Endothelial cell of umbilical vein (primary cell): ENCODE results near the gene PAQR4. TPM values are rescaled to one million over a fixed set of nuclear protein-coding genes. Genes with fewer than 3 reads are reported as not detected.

Source experiments
- BruUV-seq: library from RNA; stranded (reverse); fragments of 400-500 nt; replicated peaks from 2 replicates; lab custom pipeline; 2021; lab: Mats Ljungman, UMichigan
- CTCF ChIA-PET: fragments of 300-600, 350-600 bp; sonication (Branson Sonifier 250); formaldehyde crosslinking; loops from one replicate; lab custom pipeline; 2021; ENCODE audit warnings: antibody characterized with exemption, inconsistent platforms; lab: Charles Lee
- POLR2A ChIA-PET: fragments of 300-600, 350-600 bp; sonication (Branson Sonifier 250); formaldehyde crosslinking; loops from one replicate; lab custom pipeline; 2021; ENCODE audit warnings: antibody characterized with exemption, inconsistent platforms; lab: Charles Lee
- DNase-seq: peaks from one replicate; pipeline ENCODE4 v3.0.0-alpha.2; 2011; ENCODE audit warnings: low read depth, low spot score
- FAIRE-seq: peaks from 2 replicates; lab custom pipeline; 2011; peaks lifted over from hg19 to GRCh38; lab: Jason Lieb, UNC
- H2AFZ ChIP-seq: 2 replicates; pipeline ENCODE4 v1.6.0; 2012; ENCODE audit warnings: low read depth, low read length, control low read depth, inconsistent platforms
- H3K27ac ChIP-seq: 2 replicates; pipeline ENCODE4 v1.5.1; 2011; ENCODE audit warnings: low read depth, mild to moderate bottlenecking, control low read depth, low read length, moderate library complexity; ENCODE audit not compliant: insufficient read depth
- H3K27me3 ChIP-seq, 2 experiments: 2 replicates each; pipeline versions ENCODE4 v1.6.0 to v1.6.1; 2011; ENCODE audit warnings: low read length in 2 of 2, mixed read lengths in 1 of 2; ENCODE audit not compliant: control insufficient read depth in 2 of 2, insufficient read depth in 2 of 2
- H3K36me3 ChIP-seq, 2 experiments: 2 replicates in 1 of 2; 3 replicates in 1 of 2; pipeline ENCODE4 v1.5.1; 2011; ENCODE audit warnings: low read length in 2 of 2, mild to moderate bottlenecking in 1 of 2, moderate library complexity in 1 of 2; ENCODE audit not compliant: control insufficient read depth in 2 of 2, insufficient read depth in 2 of 2; ENCODE audit errors: extremely low read depth in 1 of 2
- H3K4me1 ChIP-seq: 3 replicates; pipeline ENCODE4 v1.5.1; 2011; ENCODE audit warnings: mild to moderate bottlenecking, low read length; ENCODE audit not compliant: control insufficient read depth, insufficient read depth; ENCODE audit errors: extremely low read depth
- H3K4me2 ChIP-seq: 2 replicates; pipeline ENCODE4 v1.6.1; 2011; ENCODE audit warnings: low read length, control low read depth, mixed read lengths; ENCODE audit not compliant: insufficient read depth
- H3K4me3 ChIP-seq, 3 experiments: fragments of 200-600 bp in 1 of 3; sonication (generic), shearing (Covaris generic) in 1 of 3; replicated peaks in 1 of 3; 2 replicates each; pipeline ENCODE4 v1.5.1; 2011 to 2016; ENCODE audit warnings: control low read depth in 3 of 3, low read length in 3 of 3, mild to moderate bottlenecking in 2 of 3, inconsistent platforms in 1 of 3, low read depth in 1 of 3, moderate library complexity in 1 of 3; ENCODE audit not compliant: insufficient read depth in 1 of 3
- H3K79me2 ChIP-seq: 2 replicates; pipeline ENCODE4 v1.6.0; 2012; ENCODE audit warnings: low read length, inconsistent platforms; ENCODE audit not compliant: control insufficient read depth, insufficient read depth
- H3K9ac ChIP-seq: replicated peaks from 2 replicates; pipeline ENCODE3; 2011; ENCODE audit warnings: low read length, control low read depth; ENCODE audit not compliant: insufficient read depth; ENCODE audit errors: extremely low read depth
- H3K9me1 ChIP-seq: replicated peaks from 3 replicates; pipeline ENCODE4 v1.6.0; 2011; ENCODE audit warnings: mild to moderate bottlenecking, low read length; ENCODE audit not compliant: control insufficient read depth, insufficient read depth; ENCODE audit errors: extremely low read depth
- H3K9me3 ChIP-seq: replicated peaks from 2 replicates; pipeline ENCODE4 v1.5.1; 2012; ENCODE audit warnings: low read length, inconsistent platforms; ENCODE audit not compliant: control insufficient read depth, insufficient read depth
- H4K20me1 ChIP-seq: replicated peaks from 2 replicates; pipeline ENCODE3; 2011; ENCODE audit warnings: mild to moderate bottlenecking, low read length; ENCODE audit not compliant: control insufficient read depth, insufficient read depth; ENCODE audit errors: extremely low read depth
- EZH2 ChIP-seq: IDR thresholded peaks from 2 replicates; pipeline ENCODE4 v1.6.1; 2012; ENCODE audit warnings: borderline replicate concordance, low read depth, mild to moderate bottlenecking, moderate library complexity, low read length, inconsistent platforms; ENCODE audit not compliant: severe bottlenecking
- FOS ChIP-seq: IDR thresholded peaks from 2 replicates; pipeline ENCODE4 v1.6.1; 2011; ENCODE audit warnings: mild to moderate bottlenecking, low read length, moderate library complexity, borderline replicate concordance; ENCODE audit not compliant: insufficient read depth
- GATA2 ChIP-seq: IDR thresholded peaks from 2 replicates; pipeline ENCODE4 v1.7.0; 2011; ENCODE audit warnings: low read depth, mild to moderate bottlenecking, moderate library complexity, mixed read lengths, low read length; ENCODE audit not compliant: insufficient read length, insufficient read depth
- JUN ChIP-seq: IDR thresholded peaks from 2 replicates; pipeline ENCODE4 v1.6.1; 2011; ENCODE audit warnings: borderline replicate concordance, low read depth; ENCODE audit not compliant: insufficient read length, insufficient read depth
- MAX ChIP-seq: IDR thresholded peaks from 2 replicates; pipeline ENCODE4 v1.6.1; 2011; ENCODE audit not compliant: insufficient read depth, insufficient read length
- MYC ChIP-seq: IDR thresholded peaks from one replicate; pipeline ENCODE4 v1.6.1; 2011; ENCODE audit warnings: mild to moderate bottlenecking, low read depth, low read length
- POLR2A ChIP-seq: IDR thresholded peaks from 2 replicates; pipeline ENCODE4 v1.6.1; 2012; ENCODE audit warnings: low read depth, mild to moderate bottlenecking, control low read depth, low read length
- POLR2AphosphoS5 ChIP-seq: IDR thresholded peaks from 2 replicates; pipeline ENCODE4 v1.6.1; 2012; ENCODE audit warnings: low read depth, mild to moderate bottlenecking, control low read depth, low read length, moderate library complexity; ENCODE audit not compliant: insufficient read depth
- dilution Hi-C: fragments of 300-500 bp; cut with MboI; formaldehyde crosslinking; loops from one replicate; pipeline ENCODE4 v1.15.0; 2019; ENCODE audit warnings: low sequenced_read_pairs; ENCODE audit not compliant: extremely low pct_ligation_motif_present
- intact Hi-C: fragments of 100-400 bp; cut with micrococcal nuclease; formaldehyde crosslinking; loops from one replicate; pipeline ENCODE4 v1.10.0; 2022
- polyA plus RNA-seq, 4 experiments: library from polyadenylated mRNA; depleted of rRNA in 3 of 4; stranded (reverse) in 3 of 4; unstranded in 1 of 4; fragments of >200 nt; gene quantifications; 2 replicates each; pipeline versions ENCODE4 v1.2.1 to v1.2.3, GENCODE V29; 2011 to 2012; ENCODE audit warnings: missing spikeins in 1 of 4
- total RNA-seq: library from RNA; stranded (reverse); gene quantifications from 2 replicates; pipeline ENCODE4 v1.2.3, GENCODE V29; 2021
- TF ChIP-seq, protein P1 (sequence below), 2 donors: IDR thresholded peaks; 1 replicate in 1 of 2; 2 replicates in 1 of 2; pipeline ENCODE4 v1.5.1; 2011; ENCODE audit warnings: low read length in 2 of 2, mild to moderate bottlenecking in 2 of 2, moderate library complexity in 2 of 2, control low read depth in 1 of 2, inconsistent platforms in 1 of 2, low read depth in 1 of 2; ENCODE audit not compliant: insufficient read depth in 1 of 2; ENCODE audit errors: extremely low read depth in 1 of 2

Gene PAQR4
- total and polyA plus RNA-seq, 2 donors (not counting 3 experiments of a cell fraction or from before 2014, with no cell fraction given) = 23.8 to 31.2 TPM

DNA sequence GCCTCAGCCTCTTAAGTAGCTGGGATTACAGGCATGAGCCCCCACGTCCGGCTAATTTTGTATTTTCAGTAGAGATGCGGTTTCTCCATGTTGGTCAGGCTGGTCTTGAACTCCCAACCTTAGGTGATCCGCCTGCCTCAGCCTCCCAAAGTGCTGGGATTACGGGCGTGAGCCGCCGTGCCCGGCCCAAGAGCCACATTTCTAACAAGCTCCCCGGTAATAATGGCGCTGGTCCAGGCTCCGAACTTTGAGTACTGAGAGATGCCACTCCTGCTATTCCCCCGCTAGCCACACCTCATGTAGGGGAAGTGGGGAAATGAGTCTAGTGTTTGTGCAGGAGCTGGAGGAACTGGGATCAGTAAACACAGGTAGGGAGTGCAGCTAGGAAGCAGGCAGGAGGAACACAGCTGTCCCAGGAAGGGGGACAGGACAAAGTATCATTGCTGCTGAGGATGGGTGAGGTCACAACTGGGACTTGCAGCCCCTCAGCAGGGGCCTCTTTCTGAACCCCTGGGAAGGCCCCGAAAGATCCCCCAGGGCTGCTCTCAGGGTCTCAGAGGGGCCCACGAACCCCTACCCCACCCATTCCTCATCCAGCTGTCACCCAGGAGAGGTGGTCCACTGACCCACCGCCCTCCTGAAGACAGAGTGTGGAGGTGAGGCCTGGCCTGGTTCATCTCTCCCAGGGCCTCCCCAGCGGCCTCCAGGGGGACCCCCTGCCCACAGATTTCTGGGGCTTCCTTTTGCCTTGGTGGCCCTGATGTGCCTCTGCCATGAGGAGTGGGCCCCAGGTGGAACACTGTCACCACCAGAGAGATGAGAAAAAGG, 8.8 kb upstream of the PAQR4 start:
- dilution Hi-C loops = no loop called here
- H3K9me3 ChIP-seq = no peaks in the 10 kb centered on the region

More for the DNA sequence above, 8.8 kb upstream of the PAQR4 start:
- Histone ChIP-seq H3K9me1 (no peaks in the 10 kb centered on the region), H3K27ac (no peak overlapping the region), H3K9ac (no peak overlapping the region), H3K4me3 (no peak overlapping the region), H3K4me1 (peaks cover 7% of the 10 kb centered on the region), H3K27me3 (peaks cover 19 to 29% of the 10 kb centered on the region in 2 experiments), H4K20me1 (no peaks in the 10 kb centered on the region), H3K79me2 (no peaks in the 10 kb centered on the region), H3K36me3 (no peaks in the 10 kb centered on the region), H2AFZ (no peak overlapping the region), H3K4me2 (no peak overlapping the region)
- ChIA-PET CTCF (interaction anchor here (0.6 to 1.8 kb wide), 3 partner anchors 9 to 33 kb away, joined by 5 to 7 read pairs (median 5); partner anchors contain the start of gene PAQR4), POLR2A (no interaction called here)
- TF ChIP-seq GATA2 = no peak
- TF ChIP-seq FOS = no peak
- no peak for TF ChIP-seq POLR2A
- TF ChIP-seq, protein P1, sequence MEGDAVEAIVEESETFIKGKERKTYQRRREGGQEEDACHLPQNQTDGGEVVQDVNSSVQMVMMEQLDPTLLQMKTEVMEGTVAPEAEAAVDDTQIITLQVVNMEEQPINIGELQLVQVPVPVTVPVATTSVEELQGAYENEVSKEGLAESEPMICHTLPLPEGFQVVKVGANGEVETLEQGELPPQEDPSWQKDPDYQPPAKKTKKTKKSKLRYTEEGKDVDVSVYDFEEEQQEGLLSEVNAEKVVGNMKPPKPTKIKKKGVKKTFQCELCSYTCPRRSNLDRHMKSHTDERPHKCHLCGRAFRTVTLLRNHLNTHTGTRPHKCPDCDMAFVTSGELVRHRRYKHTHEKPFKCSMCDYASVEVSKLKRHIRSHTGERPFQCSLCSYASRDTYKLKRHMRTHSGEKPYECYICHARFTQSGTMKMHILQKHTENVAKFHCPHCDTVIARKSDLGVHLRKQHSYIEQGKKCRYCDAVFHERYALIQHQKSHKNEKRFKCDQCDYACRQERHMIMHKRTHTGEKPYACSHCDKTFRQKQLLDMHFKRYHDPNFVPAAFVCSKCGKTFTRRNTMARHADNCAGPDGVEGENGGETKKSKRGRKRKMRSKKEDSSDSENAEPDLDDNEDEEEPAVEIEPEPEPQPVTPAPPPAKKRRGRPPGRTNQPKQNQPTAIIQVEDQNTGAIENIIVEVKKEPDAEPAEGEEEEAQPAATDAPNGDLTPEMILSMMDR (IDR thresholded peaks at IDR 0.05; ENCODE audit: extremely low read depth in 1 of 2, insufficient read depth in 1 of 2, low read depth in 1 of 2, low read length in 2 of 2) = no peak
- no peak for TF ChIP-seq JUN
- TF ChIP-seq MAX = no peak
- TF ChIP-seq POLR2AphosphoS5 = no peak
- no peak for TF ChIP-seq EZH2
- TF ChIP-seq MYC = no peak
- BruUV-seq = no TSS peak
- no peak for DNase-seq
- no peak for FAIRE-seq
- intact Hi-C loops = loop anchor here (1.0 kb wide), 1 partner anchor 122 kb away; no protein-coding TSS in a partner anchor
